Mesenteric fat pad (tissue), 1 donor: ENCODE measurements around the gene VAMP2. TPM values are rescaled to one million over a fixed set of nuclear protein-coding genes. Genes with fewer than 3 reads are reported as not detected.
"Not testable (repeated sequence)": the region's sequence is repeated elsewhere in the genome, so short reads cannot be mapped to it uniquely, and the experiment has no call there.

Source experiments
- DNase-seq: peaks from one replicate; pipeline ENCODE4 v3.0.0-alpha.2; 2020; ENCODE audit warnings: low spot score
- total RNA-seq: library from RNA; stranded (reverse); fragmentation: NEBNext Ultra II Directional; extraction: Animal tissue kit (Norgen Biotek cat#: 25700); gene quantifications from one replicate; pipeline ENCODE4 v1.2.1, GENCODE V29; 2021
- donor health status: DM: yes; HTN: yes; CAD: no.

The VAMP2 gene
- total RNA-seq, 1 donor from 2014 or later = 52.4 TPM

GRCh38 chr17:8176197-8176940 lies 13.6 kb upstream of the VAMP2 start, which contains the start of gene TMEM107:
Gene TMEM107, minus strand, starts transcription at chr17:8176380. Its CDS starts 94 bp downstream, at chr17:8176286.
- DNase-seq = peak; percentile 95

- DNase-seq = no peak
Measured at GRCh38 chr17:8175795-8176196, 13.0 kb upstream of the VAMP2 start.

GRCh38 chr17:8173871-8174322 lies 11.1 kb upstream of the VAMP2 start:
- no peak for DNase-seq

GRCh38 chr17:8173056-8173870 lies 10.5 kb upstream of the VAMP2 start:
- no peak for DNase-seq

- DNase-seq = not testable (repeated sequence)
Measured at GRCh38 chr17:8170186-8170585, 7.4 kb upstream of the VAMP2 start.

GRCh38 chr17:8167526-8167925 lies 4.8 kb upstream of the VAMP2 start:
- no peak for DNase-seq

GRCh38 chr17:8166731-8167130 lies 4.0 kb upstream of the VAMP2 start:
- DNase-seq = no peak

- DNase-seq = no peak
Measured at GRCh38 chr17:8164815-8165131, 2.0 kb upstream of the VAMP2 start.

- DNase-seq = no peak
Measured at GRCh38 chr17:8163978-8164814, 1.4 kb upstream of the VAMP2 start.

GRCh38 chr17:8162997-8163977 lies 539 bp upstream of the VAMP2 start:
- no peak for DNase-seq

GRCh38 chr17:8161289-8162232 lies 1.2 kb downstream of the VAMP2 start:
- DNase-seq = no peak

GRCh38 chr17:8160741-8161221 lies 2.0 kb downstream of the VAMP2 start:
- no peak for DNase-seq

- no peak for DNase-seq
Measured at GRCh38 chr17:8160224-8160577, 2.5 kb downstream of the VAMP2 start.

GRCh38 chr17:8159459-8160223 lies 3.1 kb downstream of the VAMP2 start:
- no peak for DNase-seq

- DNase-seq = no peak
Measured at GRCh38 chr17:8159032-8159400, 3.7 kb downstream of the VAMP2 start.

- no peak for DNase-seq
Measured at GRCh38 chr17:8158267-8159031, 4.3 kb downstream of the VAMP2 start.

GRCh38 chr17:8156246-8156992 lies 6.3 kb downstream of the VAMP2 start:
- DNase-seq = peak; percentile 100
